B cell (primary cell): ENCODE data around the gene COX6B1.
"Not testable (repeated sequence)": the region's sequence is repeated elsewhere in the genome, so short reads cannot be mapped to it uniquely, and the experiment has no call there.

Source experiments
- EZH2 ChIP-seq: IDR thresholded peaks from 2 replicates; pipeline ENCODE4 v1.6.1; 2012; ENCODE audit warnings: borderline replicate concordance, low read depth, mild to moderate bottlenecking, moderate library complexity, low read length; ENCODE audit not compliant: insufficient read depth, poor library complexity, severe bottlenecking
- TF ChIP-seq, protein P1 (sequence below): fragments of 200-600 bp; IDR thresholded peaks from one replicate; pipeline ENCODE4 v1.8.0; 2022; ENCODE audit warnings: antibody characterized with exemption, mild to moderate bottlenecking

DNA sequence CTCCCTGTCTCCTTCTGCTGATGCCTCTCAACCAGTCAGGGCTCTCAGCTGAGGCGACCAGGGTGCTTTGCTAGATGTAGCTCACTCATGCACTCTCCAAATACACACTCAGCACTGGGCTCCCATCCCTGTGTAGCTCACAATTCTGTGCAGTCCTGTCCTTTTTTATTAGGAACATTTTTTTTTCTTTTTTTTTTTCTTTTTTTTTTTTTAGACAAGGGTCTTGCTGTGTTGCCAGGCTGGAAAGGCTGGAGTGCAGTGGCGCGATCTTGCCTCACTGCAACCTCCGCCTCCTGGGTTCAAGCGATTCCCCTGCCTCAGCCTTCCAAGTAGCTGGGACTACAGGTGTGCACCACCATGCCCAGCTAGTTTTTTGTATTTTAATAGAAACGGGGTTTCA lies 6.7 kb downstream of the COX6B1 start:
- TF ChIP-seq, protein P1, sequence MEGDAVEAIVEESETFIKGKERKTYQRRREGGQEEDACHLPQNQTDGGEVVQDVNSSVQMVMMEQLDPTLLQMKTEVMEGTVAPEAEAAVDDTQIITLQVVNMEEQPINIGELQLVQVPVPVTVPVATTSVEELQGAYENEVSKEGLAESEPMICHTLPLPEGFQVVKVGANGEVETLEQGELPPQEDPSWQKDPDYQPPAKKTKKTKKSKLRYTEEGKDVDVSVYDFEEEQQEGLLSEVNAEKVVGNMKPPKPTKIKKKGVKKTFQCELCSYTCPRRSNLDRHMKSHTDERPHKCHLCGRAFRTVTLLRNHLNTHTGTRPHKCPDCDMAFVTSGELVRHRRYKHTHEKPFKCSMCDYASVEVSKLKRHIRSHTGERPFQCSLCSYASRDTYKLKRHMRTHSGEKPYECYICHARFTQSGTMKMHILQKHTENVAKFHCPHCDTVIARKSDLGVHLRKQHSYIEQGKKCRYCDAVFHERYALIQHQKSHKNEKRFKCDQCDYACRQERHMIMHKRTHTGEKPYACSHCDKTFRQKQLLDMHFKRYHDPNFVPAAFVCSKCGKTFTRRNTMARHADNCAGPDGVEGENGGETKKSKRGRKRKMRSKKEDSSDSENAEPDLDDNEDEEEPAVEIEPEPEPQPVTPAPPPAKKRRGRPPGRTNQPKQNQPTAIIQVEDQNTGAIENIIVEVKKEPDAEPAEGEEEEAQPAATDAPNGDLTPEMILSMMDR = not testable (repeated sequence)
- not testable (repeated sequence) for TF ChIP-seq EZH2
